Measurements from ENCODE around the gene CDK17.
A peak's percentile ranks its signal among the peaks of the same experiment; 100 is the strongest.
"Not testable (repeated sequence)": the region's sequence is repeated elsewhere in the genome, so short reads cannot be mapped to it uniquely, and the experiment has no call there.

CDK17 gene

DNA sequence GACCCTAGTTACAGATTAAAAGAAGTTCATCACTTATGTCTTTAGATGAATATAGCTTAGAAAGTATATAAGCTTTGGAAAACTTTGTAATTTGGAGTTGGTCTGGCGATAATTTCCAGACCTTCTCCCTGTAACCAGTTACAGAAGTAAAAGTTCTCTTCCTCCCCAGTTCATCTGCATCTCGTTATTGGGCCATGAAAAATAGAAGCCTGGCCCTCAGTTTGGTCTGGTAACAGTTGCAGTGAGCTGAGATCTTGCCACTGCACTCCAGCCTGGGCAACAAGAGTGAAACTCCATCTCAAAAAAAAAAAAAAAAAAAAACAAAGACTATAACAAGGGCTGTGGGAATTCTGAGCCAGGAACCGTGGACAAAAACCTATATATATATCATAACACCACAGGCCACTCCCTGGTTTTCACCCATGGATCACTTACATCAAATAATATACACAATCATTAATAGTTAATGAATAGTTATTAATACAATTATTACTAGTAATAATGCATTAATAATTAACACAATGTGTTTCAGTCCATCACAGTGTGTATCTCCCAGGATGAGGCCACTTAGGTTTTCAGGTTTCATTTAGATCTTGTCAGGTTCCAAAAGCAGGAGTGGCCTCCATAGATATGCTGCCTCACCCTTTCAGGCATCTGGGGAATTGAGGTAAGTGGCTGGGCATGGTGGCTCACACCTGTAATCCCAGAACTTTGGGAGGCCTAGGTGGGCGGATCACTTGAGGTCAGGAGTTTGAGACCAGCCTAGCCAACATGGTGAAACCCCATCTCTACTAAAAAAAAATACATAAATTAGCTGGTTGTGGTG, 32.5 kb upstream of the CDK17 start:
- not testable (repeated sequence) for H3K27me3 ChIP-seq (ENCODE audit: insufficient read depth, low read length); H3K36me3 ChIP-seq (ENCODE audit: insufficient read depth, low read depth, low read length); H3K9me3 ChIP-seq (ENCODE audit: insufficient read depth, low read depth, low read length); H3K4me1 ChIP-seq (ENCODE audit: insufficient read depth, low read length); H3K9ac ChIP-seq (ENCODE audit: low read depth, low read length); H3K27ac ChIP-seq (ENCODE audit: low read length); H3K4me3 ChIP-seq (ENCODE audit: low read length)

DNA sequence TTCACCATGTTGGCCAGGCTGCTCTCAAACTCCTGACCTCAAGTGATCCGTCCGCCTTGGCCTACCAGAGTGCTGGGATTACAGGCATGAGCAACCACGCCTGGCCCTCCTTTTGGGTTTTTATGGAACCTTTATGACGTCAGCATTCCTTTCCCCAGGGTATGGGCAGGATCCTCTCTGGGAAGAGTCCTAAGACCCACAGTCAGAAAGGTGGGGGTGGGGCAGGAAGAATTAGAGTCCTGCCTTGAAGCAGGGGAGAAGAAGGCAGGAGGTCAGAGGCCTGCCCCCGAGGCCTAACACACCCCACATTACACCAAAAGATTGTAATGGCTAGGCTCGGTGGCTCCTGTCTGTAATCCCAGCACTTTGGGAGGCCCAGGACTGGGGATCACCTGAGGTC, 30.8 kb upstream of the CDK17 start:
- H3K27ac ChIP-seq (ENCODE audit: low read length) = no peak overlapping the region
- H3K4me1 ChIP-seq (ENCODE audit: insufficient read depth, low read length) = peaks cover 8% of the 10 kb centered on the region
- no peaks in the 10 kb centered on the region for H3K9me3 ChIP-seq (ENCODE audit: insufficient read depth, low read depth, low read length)
- H3K36me3 ChIP-seq (ENCODE audit: insufficient read depth, low read depth, low read length) = no peaks in the 10 kb centered on the region
- H3K9ac ChIP-seq (ENCODE audit: low read depth, low read length) = no peak overlapping the region
- H3K4me3 ChIP-seq (ENCODE audit: low read length) = no peak overlapping the region
- no peaks in the 10 kb centered on the region for H3K27me3 ChIP-seq (ENCODE audit: insufficient read depth, low read length)

DNA sequence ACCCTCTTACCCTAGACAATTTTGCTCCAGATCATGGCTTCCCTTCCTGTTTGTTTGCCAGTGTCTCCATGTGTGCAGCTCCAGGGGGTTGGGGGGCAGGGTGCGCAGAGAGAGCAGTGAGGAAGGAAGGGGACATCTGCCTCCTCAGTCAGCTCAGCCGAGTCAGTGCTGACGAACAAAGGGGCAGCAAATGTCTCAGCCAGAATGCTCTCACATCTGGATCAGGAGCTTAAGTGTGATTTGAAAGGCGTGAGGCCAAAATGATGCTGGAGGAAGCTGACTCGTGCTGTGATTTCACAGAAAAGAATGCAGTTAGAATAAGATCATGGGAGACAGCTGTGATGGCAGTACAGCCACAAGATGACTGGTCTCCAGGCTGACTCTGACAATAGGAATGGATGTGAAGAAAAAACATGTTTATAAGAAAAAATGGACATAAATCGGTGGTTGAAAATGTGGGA, 27.1 kb upstream of the CDK17 start:
- H3K27me3 ChIP-seq (ENCODE audit: insufficient read depth, low read length) = no peaks in the 10 kb centered on the region
- peaks cover 8% of the 10 kb centered on the region for H3K4me1 ChIP-seq (ENCODE audit: insufficient read depth, low read length)
- H3K4me3 ChIP-seq (ENCODE audit: low read length) = no peak overlapping the region
- no peaks in the 10 kb centered on the region for H3K9me3 ChIP-seq (ENCODE audit: insufficient read depth, low read depth, low read length)
- peak overlapping the region; percentile 53; the same call in 1 of the 2 replicates for H3K9ac ChIP-seq (ENCODE audit: low read depth, low read length)
- H3K36me3 ChIP-seq (ENCODE audit: insufficient read depth, low read depth, low read length) = no peaks in the 10 kb centered on the region
- no peak overlapping the region for H3K27ac ChIP-seq (ENCODE audit: low read length)

DNA sequence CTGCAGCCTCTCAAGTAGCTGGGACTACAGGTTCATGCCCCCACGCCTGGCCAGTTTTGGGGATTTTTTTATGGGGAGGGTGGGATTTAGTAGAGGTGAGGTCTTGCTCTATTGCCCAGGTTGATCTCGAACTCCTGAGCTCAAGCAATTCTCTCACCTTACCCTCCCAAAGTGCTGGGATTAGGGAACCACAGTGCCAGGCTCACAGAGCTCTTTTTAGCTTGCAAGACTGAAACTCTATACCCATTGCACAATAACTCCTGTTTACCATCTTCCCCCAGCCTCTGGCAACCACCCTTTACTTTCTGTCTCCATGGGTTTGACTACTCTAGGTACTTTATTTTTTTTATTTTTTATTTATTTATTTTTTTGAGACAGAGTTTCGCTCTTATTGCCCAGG, 25.7 kb upstream of the CDK17 start:
- Histone ChIP-seq H3K9me3 (ENCODE audit: insufficient read depth, low read depth, low read length) (no peaks in the 10 kb centered on the region), H3K27me3 (ENCODE audit: insufficient read depth, low read length) (no peaks in the 10 kb centered on the region), H3K9ac (ENCODE audit: low read depth, low read length) (no peak overlapping the region), H3K4me1 (ENCODE audit: insufficient read depth, low read length) (peaks cover 8% of the 10 kb centered on the region), H3K27ac (ENCODE audit: low read length) (no peak overlapping the region), H3K36me3 (ENCODE audit: insufficient read depth, low read depth, low read length) (no peaks in the 10 kb centered on the region), H3K4me3 (ENCODE audit: low read length) (no peak overlapping the region)

DNA sequence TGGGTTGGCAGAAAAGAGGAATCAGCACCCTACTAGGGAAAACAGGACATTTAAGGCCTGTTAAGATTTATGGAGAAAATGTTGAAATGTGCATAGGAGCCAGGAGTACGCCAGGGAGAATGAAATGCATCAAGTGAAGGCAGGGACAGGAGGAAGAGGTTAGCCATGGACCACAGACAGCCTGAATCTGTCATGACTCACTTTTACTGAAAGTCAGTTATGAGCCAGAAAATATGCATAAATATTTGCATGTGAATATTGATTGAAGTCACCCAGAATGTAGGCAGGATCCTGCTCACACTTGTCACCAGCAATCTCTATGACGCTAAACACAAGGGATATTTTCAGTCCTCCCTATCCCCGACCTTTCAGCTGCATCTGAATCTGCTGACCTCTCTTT, 25.1 kb upstream of the CDK17 start:
- H3K4me3 ChIP-seq (ENCODE audit: low read length) = no peak overlapping the region
- H3K27me3 ChIP-seq (ENCODE audit: insufficient read depth, low read length) = no peaks in the 10 kb centered on the region
- no peak overlapping the region for H3K9ac ChIP-seq (ENCODE audit: low read depth, low read length)
- no peak overlapping the region for H3K27ac ChIP-seq (ENCODE audit: low read length)
- H3K36me3 ChIP-seq (ENCODE audit: insufficient read depth, low read depth, low read length) = no peaks in the 10 kb centered on the region
- H3K9me3 ChIP-seq (ENCODE audit: insufficient read depth, low read depth, low read length) = no peaks in the 10 kb centered on the region
- peaks cover 8% of the 10 kb centered on the region for H3K4me1 ChIP-seq (ENCODE audit: insufficient read depth, low read length)

DNA sequence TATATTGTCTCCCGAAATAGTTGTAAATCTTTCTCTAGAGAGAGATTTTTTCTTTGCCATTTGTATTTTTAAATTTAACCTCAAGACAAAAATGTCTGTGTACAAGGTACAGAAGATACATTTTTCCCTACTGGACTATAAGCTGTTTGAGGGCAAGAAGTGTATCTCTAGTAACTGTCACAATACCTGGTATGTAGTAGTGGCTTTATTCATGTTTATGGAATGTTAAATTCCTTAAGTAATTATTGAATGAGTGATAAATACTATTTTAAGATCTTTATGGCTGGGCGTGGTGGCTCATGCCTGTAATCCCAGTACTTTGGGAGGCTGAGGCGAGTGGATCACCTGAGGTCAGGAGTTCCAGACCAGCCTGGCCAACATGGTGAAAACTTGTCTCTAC, 24.4 kb upstream of the CDK17 start:
- H3K9ac ChIP-seq (ENCODE audit: low read depth, low read length) = no peak overlapping the region
- no peaks in the 10 kb centered on the region for H3K27me3 ChIP-seq (ENCODE audit: insufficient read depth, low read length)
- H3K4me1 ChIP-seq (ENCODE audit: insufficient read depth, low read length) = peaks cover 8% of the 10 kb centered on the region
- H3K27ac ChIP-seq (ENCODE audit: low read length) = no peak overlapping the region
- H3K9me3 ChIP-seq (ENCODE audit: insufficient read depth, low read depth, low read length) = no peaks in the 10 kb centered on the region
- H3K36me3 ChIP-seq (ENCODE audit: insufficient read depth, low read depth, low read length) = no peaks in the 10 kb centered on the region
- no peak overlapping the region for H3K4me3 ChIP-seq (ENCODE audit: low read length)

DNA sequence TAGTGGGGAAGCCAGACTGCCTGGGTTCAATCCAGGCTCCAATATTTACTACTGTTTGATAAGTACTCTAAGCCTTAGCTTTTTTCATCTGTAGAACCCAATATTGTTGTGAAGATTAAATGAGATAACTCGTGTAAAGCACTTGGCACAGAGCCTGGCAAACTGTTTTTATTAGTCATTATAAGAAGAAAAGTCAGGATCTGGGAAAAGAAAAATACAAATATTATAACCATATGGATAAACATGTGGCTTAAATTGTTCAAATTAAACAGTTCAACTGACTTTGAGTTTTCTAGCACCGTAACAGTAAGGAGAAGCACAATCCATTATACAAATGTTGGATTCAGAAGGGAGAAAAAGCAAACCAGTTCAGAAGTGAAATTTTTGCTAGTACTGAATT, 22.0 kb upstream of the CDK17 start:
- Histone ChIP-seq H3K27me3 (ENCODE audit: insufficient read depth, low read length) (no peaks in the 10 kb centered on the region), H3K36me3 (ENCODE audit: insufficient read depth, low read depth, low read length) (no peaks in the 10 kb centered on the region), H3K9ac (ENCODE audit: low read depth, low read length) (no peak overlapping the region), H3K4me1 (ENCODE audit: insufficient read depth, low read length) (peaks cover 4% of the 10 kb centered on the region), H3K9me3 (ENCODE audit: insufficient read depth, low read depth, low read length) (no peaks in the 10 kb centered on the region), H3K27ac (ENCODE audit: low read length) (no peak overlapping the region), H3K4me3 (ENCODE audit: low read length) (no peak overlapping the region)

DNA sequence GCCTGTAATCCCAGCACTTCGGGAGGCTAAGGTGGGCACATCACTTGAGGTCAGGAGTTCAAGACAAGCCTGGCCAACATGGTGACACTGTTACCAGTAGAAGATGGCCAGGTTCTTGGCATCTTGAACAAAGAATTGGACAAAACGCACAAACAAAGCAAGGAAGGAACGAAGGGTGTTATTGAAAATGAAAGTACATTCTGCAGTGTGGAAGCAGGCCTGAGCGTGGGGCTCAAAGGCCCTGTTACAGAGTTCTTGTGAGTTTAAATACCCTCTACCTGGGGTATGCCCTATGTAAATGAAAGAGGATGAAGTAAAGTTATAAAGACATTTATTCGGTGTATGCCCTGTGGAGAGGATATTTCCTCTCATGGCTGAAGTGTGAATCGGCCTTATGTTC, 20.8 kb upstream of the CDK17 start:
- Histone ChIP-seq H3K9ac (ENCODE audit: low read depth, low read length) (no peak overlapping the region), H3K36me3 (ENCODE audit: insufficient read depth, low read depth, low read length) (no peaks in the 10 kb centered on the region), H3K9me3 (ENCODE audit: insufficient read depth, low read depth, low read length) (no peaks in the 10 kb centered on the region), H3K27me3 (ENCODE audit: insufficient read depth, low read length) (no peaks in the 10 kb centered on the region), H3K27ac (ENCODE audit: low read length) (no peak overlapping the region), H3K4me1 (ENCODE audit: insufficient read depth, low read length) (no peaks in the 10 kb centered on the region), H3K4me3 (ENCODE audit: low read length) (no peak overlapping the region)

DNA sequence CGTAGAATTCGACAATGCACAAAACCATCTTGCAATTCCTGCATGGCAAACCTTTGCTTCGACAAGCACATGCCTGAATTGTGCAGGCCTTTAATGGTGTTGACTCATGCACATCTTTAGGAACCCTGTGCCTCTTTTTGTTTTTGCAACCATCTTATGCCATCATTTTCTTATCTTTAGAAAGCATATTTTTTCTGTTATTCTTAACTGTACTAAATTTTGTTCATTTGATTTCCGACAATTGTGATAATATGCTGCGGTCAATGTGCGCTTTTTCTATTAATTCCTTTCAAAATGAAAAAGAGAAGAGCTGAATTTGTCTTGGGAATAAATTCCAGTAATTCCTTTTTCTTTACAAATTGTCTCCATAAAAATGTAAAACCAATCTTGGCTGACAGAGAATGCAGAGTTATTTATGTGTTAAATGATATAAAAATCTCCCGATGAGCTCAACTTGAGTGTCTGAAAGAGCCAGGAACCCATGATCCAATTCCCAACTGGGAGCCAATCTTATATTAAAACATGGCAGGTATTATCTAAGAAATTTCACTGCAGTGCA, 20.1 kb upstream of the CDK17 start:
- H3K36me3 ChIP-seq (ENCODE audit: insufficient read depth, low read depth, low read length) = no peaks in the 10 kb centered on the region
- no peak overlapping the region for H3K27ac ChIP-seq (ENCODE audit: low read length)

DNA sequence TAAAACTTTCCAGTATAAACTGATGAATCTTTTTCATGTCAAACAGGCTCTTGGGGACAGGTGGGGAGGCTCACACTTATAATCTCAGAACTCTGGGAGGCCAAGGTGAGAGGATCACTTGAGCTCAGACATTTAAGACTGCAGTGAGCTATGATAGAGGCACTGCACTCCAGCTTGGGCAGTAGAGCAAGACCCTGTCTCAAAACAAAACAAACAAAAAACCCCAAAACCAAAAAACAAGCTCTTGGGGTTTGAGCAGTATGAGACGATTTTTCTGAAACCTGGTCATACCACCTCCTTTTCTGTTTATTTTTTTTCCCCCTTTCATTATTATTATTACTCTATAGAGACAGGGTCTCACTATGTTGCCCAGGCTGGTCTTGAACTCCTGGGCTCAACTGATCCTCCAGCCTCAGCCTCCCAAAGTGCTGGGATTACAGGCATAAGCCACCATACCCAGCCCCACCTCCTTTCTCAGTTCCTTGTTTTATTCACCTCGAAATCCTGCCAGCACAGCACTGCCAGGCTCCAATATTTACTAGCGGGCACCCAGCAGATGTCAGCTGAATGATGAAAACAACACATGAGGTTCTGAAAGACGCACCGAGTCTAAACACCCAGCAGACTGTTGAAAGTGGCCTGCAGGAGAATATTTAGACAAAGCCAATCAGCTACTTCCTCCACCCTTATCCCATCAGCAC, 19.5 kb upstream of the CDK17 start:
- Histone ChIP-seq H3K4me3 (ENCODE audit: low read length) (no peak overlapping the region), H3K4me1 (ENCODE audit: insufficient read depth, low read length) (no peaks in the 10 kb centered on the region), H3K9me3 (ENCODE audit: insufficient read depth, low read depth, low read length) (no peaks in the 10 kb centered on the region), H3K27ac (ENCODE audit: low read length) (no peak overlapping the region), H3K27me3 (ENCODE audit: insufficient read depth, low read length) (no peaks in the 10 kb centered on the region), H3K36me3 (ENCODE audit: insufficient read depth, low read depth, low read length) (no peaks in the 10 kb centered on the region), H3K9ac (ENCODE audit: low read depth, low read length) (no peak overlapping the region)

More for the DNA sequence above, 20.1 kb upstream of the CDK17 start:
- no peaks in the 10 kb centered on the region for H3K27me3 ChIP-seq (ENCODE audit: insufficient read depth, low read length)
- H3K9ac ChIP-seq (ENCODE audit: low read depth, low read length) = no peak overlapping the region
- H3K9me3 ChIP-seq (ENCODE audit: insufficient read depth, low read depth, low read length) = no peaks in the 10 kb centered on the region
- H3K4me1 ChIP-seq (ENCODE audit: insufficient read depth, low read length) = no peaks in the 10 kb centered on the region
- no peak overlapping the region for H3K4me3 ChIP-seq (ENCODE audit: low read length)

DNA sequence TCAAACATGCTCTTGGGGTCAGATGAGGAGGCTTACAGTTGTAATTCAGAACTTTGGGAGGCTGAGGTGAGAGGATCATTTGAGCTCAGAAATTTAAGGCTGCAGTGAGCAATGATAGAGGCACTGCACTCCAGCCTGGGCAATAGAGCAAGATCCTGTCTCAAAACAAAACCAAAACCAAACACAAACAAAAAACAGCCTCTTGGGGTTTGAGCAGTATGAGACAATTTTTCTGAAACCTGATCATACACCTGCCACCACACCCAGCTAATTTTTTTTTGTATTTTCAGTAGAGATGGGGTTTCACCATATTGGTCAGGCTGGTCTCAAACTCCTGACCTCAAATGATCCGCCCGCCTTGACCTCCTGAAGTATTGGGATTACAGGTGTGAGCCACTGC, 17.4 kb upstream of the CDK17 start:
- H3K27ac ChIP-seq (ENCODE audit: low read length); H3K27me3 ChIP-seq (ENCODE audit: insufficient read depth, low read length); H3K4me1 ChIP-seq (ENCODE audit: insufficient read depth, low read length); H3K9ac ChIP-seq (ENCODE audit: low read depth, low read length); H3K9me3 ChIP-seq (ENCODE audit: insufficient read depth, low read depth, low read length); H3K4me3 ChIP-seq (ENCODE audit: low read length); H3K36me3 ChIP-seq (ENCODE audit: insufficient read depth, low read depth, low read length): not testable (repeated sequence)

Data from iPS-20b (cell line).